Mesendoderm (in vitro differentiated cells): Measurements from ENCODE around the gene SYCE3.

Experiments used
- DNase-seq: peaks from one replicate; pipeline ENCODE4 v3.0.0; 2013
- H2AK5ac ChIP-seq: 2 replicates; pipeline ENCODE4 v1.6.1; 2013; ENCODE audit warnings: low read length, inconsistent platforms
- H2BK120ac ChIP-seq: 2 replicates; pipeline ENCODE4 v1.6.1; 2013; ENCODE audit warnings: low read depth, mild to moderate bottlenecking, low read length, moderate library complexity, mixed read lengths
- H2BK15ac ChIP-seq: replicated peaks from 2 replicates; pipeline ENCODE4 v1.6.1; 2013; ENCODE audit warnings: low read depth, mild to moderate bottlenecking, moderate library complexity
- H2BK5ac ChIP-seq: 2 replicates; pipeline ENCODE4 v1.6.1; 2013; ENCODE audit warnings: low read length, inconsistent platforms
- H3K18ac ChIP-seq: 2 replicates; pipeline ENCODE4 v1.6.1; 2013; ENCODE audit warnings: mild to moderate bottlenecking, low read length, mixed read lengths
- H3K23ac ChIP-seq: one replicate; pipeline ENCODE4 v1.6.1; 2013; ENCODE audit warnings: low read length
- H3K27ac ChIP-seq: 2 replicates; pipeline ENCODE4 v1.5.1; 2013; ENCODE audit warnings: low read depth, mild to moderate bottlenecking, inconsistent platforms, low read length, moderate library complexity
- H3K27me3 ChIP-seq: 2 replicates; pipeline ENCODE4 v1.6.1; 2013; ENCODE audit warnings: low read length, control low read depth, mild to moderate bottlenecking, inconsistent platforms; ENCODE audit not compliant: insufficient read depth, poor library complexity
- H3K36me3 ChIP-seq: 2 replicates; pipeline ENCODE4 v1.6.1; 2013; ENCODE audit warnings: low read length, inconsistent platforms; ENCODE audit not compliant: control insufficient read depth, insufficient read depth
- H3K4ac ChIP-seq: one replicate; pipeline ENCODE4 v1.6.1; 2013; ENCODE audit warnings: low read depth, mild to moderate bottlenecking, low read length, moderate library complexity
- H3K4me1 ChIP-seq: 2 replicates; pipeline ENCODE4 v1.6.1; 2013; ENCODE audit warnings: low read depth, low read length, inconsistent platforms; ENCODE audit not compliant: control insufficient read depth
- H3K4me2 ChIP-seq: 2 replicates; pipeline ENCODE4 v1.6.1; 2013; ENCODE audit warnings: low read length
- H3K4me3 ChIP-seq: 2 replicates; pipeline ENCODE4 v1.5.1; 2013; ENCODE audit warnings: mild to moderate bottlenecking, low read length
- H3K56ac ChIP-seq: one replicate; pipeline ENCODE4 v1.6.1; 2013; ENCODE audit warnings: low read length
- H3K79me1 ChIP-seq: 2 replicates; pipeline ENCODE4 v1.6.1; 2013; ENCODE audit warnings: low read length, inconsistent platforms
- H3K79me2 ChIP-seq: 2 replicates; pipeline ENCODE4 v1.6.1; 2013; ENCODE audit warnings: mild to moderate bottlenecking, low read length; ENCODE audit not compliant: control insufficient read depth, insufficient read depth
- H3K9ac ChIP-seq: 2 replicates; pipeline ENCODE4 v1.6.1; 2013; ENCODE audit warnings: low read length, inconsistent platforms
- H4K5ac ChIP-seq: one replicate; pipeline ENCODE4 v1.6.1; 2013; ENCODE audit warnings: low read length
- H4K8ac ChIP-seq: one replicate; pipeline ENCODE4 v1.6.1; 2013; ENCODE audit warnings: low read depth, mild to moderate bottlenecking, control low read depth, low read length, moderate library complexity
- WGBS: extraction: QIAGEN DNeasy Blood & Tissue Kit; methylation state at CpG from one replicate; pipeline ENCODE4 v1.1.7; 2013; ENCODE audit warnings: low lambda C conversion rate, missing lambda C conversion rate; ENCODE audit not compliant: insufficient coverage; ENCODE audit errors: extremely low coverage; 5-methylcytosine and 5-hydroxymethylcytosine counted together

The SYCE3 gene

DNA sequence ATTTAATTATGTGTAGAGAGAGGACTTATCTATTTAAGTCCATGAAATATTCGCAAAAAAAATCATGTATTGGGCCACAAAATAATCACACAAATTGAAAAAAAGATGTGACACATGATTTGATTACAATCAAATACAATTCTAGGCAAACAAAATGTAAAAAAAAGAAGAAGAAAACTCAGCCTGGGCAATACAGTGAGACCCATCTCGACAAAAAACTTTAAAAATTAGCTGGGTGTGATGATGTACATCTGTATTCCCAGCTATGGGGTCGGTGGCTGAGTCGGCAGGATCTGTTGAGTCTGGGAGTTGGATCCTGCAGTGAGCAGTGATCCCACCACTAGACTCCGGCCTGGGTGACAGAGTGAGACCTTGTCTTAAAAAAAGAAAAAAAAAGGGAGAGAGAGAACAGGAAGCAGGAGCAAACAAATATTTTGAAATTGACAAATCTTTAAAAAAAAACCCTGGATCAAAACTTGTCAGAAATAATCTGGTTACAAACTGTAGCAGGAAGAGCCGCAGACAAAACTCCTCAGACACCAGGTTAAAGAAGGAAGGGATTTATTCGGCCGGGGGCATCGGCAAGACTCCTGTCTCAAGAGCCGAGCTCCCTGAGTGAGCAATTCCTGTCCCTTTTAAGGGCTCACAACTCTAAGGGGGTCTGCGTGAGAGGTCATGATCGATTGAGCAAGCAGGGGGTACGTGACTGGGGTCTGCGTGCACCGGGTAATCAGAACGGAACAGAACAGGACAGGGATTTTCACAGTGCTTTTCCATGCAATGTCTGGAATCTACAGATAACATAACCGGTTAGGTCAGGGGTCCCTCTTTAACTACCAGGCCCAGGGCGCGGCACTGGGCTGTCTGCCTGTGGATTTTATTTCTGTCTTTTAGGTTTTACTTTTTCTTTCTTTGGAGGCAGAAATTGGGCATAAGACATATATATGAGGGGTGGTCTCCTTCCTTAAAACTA is 29.6 kb downstream of the SYCE3 start:
- Histone ChIP-seq H2BK5ac (no peak overlapping the region), H4K8ac (no peak overlapping the region), H3K4me3 (no peak overlapping the region), H3K18ac (no peak overlapping the region), H3K56ac (no peak overlapping the region), H3K27me3 (peaks cover 23% of the 10 kb centered on the region), H3K4ac (no peak overlapping the region), H3K9ac (no peak overlapping the region), H3K4me1 (peaks cover 3% of the 10 kb centered on the region), H3K27ac (no peak overlapping the region), H2BK15ac (no peak overlapping the region), H3K79me2 (no peaks in the 10 kb centered on the region), H3K79me1 (no peaks in the 10 kb centered on the region), H2AK5ac (no peak overlapping the region), H4K5ac (no peak overlapping the region), H3K23ac (no peak overlapping the region), H3K4me2 (no peak overlapping the region), H3K36me3 (no peaks in the 10 kb centered on the region), H2BK120ac (no peak overlapping the region)
- no CpG with 5 or more reads among the region's 19 CpGs for WGBS
- DNase-seq = no peak

DNA sequence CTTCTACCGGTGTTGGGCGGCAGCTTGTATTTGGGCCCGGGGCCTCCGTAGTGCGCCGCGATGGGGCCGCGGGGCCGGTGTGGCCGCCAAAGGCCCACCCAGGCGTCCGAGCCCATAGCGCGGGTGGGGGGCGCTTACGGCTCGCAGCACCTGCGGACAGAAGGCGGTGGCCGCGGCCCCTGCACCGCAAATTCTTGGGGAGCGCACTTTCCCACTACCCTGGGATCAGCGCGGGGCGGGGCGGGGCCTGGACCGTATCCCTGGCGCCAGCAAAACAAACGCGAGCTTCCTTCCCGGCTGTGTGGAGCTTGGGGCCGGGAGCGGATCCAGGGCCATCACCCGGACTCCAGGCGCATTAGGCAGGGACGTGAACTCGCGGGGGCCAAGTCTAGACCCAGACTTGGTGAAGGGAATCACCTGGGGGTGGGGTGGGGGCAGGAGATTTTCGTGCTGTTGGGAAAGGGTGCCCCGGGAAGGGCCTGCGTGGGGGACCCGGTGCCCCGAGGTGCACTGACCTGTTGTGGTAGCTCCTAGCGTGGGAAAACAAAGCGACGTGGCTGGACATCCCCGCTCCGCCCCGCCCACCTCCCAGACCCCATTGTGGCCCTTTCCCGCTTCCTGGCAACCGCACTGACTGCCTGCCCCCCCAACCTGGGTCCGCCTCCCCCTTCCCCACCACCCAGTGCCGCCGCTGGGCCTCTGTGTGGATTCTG is 30.6 kb downstream of the SYCE3 start:
- no peak overlapping the region for H2BK15ac ChIP-seq
- H2BK120ac ChIP-seq = no peak overlapping the region
- no peak overlapping the region for H2AK5ac ChIP-seq
- H3K4me1 ChIP-seq = peaks cover 3% of the 10 kb centered on the region
- H3K27me3 ChIP-seq = peaks cover 23% of the 10 kb centered on the region
- H3K4ac ChIP-seq = no peak overlapping the region
- H3K56ac ChIP-seq = peak overlapping the region; percentile 42
- H3K18ac ChIP-seq = no peak overlapping the region
- no peaks in the 10 kb centered on the region for H3K79me2 ChIP-seq
- peak overlapping the region; percentile 50 for H3K9ac ChIP-seq
- H3K79me1 ChIP-seq = no peaks in the 10 kb centered on the region
- H3K23ac ChIP-seq = no peak overlapping the region
- no peak overlapping the region for H3K4me3 ChIP-seq
- WGBS = no CpG with 5 or more reads among the region's 56 CpGs
- peak overlapping the region; percentile 46 for H3K4me2 ChIP-seq
- H3K36me3 ChIP-seq = no peaks in the 10 kb centered on the region
- no peak overlapping the region for H4K5ac ChIP-seq
- no peak overlapping the region for H4K8ac ChIP-seq
- DNase-seq = peak; percentile 56
- H2BK5ac ChIP-seq = no peak overlapping the region
- H3K27ac ChIP-seq = no peak overlapping the region

DNA sequence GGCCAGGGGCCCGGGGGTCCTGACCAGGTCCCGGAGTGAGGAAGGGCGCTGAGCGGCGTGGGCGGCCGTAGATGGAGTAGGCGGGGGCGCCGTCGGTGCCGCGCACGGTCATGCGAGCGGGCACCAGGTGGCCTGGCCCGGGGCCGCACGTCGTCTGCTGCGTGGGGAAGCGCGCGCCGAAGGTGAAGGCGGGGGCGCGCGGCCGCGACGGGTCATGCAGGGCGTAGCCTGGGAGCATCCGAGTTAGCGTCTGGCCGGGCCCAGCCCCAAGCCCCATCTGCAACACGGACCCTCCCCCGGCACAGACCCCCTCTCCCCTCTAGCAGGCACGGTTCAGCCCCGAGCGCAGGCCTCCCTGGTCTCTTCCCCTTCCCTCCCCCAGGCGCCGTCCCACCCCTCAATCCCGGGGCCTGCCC is 31.2 kb downstream of the SYCE3 start:
- Histone ChIP-seq H3K4me2 (peak overlapping the region; percentile 46), H3K27ac (no peak overlapping the region), H2BK120ac (no peak overlapping the region), H3K23ac (no peak overlapping the region), H2AK5ac (no peak overlapping the region), H4K5ac (no peak overlapping the region), H3K4me1 (peaks cover 3% of the 10 kb centered on the region), H3K79me2 (no peaks in the 10 kb centered on the region), H3K36me3 (no peaks in the 10 kb centered on the region), H3K18ac (no peak overlapping the region), H2BK5ac (no peak overlapping the region), H3K79me1 (no peaks in the 10 kb centered on the region), H3K56ac (peak overlapping the region; percentile 76), H3K4me3 (no peak overlapping the region), H3K4ac (no peak overlapping the region), H4K8ac (no peak overlapping the region), H2BK15ac (no peak overlapping the region), H3K9ac (peak overlapping the region; percentile 50), H3K27me3 (peaks cover 23% of the 10 kb centered on the region)
- DNase-seq = no peak
- WGBS = no CpG with 5 or more reads among the region's 44 CpGs

DNA sequence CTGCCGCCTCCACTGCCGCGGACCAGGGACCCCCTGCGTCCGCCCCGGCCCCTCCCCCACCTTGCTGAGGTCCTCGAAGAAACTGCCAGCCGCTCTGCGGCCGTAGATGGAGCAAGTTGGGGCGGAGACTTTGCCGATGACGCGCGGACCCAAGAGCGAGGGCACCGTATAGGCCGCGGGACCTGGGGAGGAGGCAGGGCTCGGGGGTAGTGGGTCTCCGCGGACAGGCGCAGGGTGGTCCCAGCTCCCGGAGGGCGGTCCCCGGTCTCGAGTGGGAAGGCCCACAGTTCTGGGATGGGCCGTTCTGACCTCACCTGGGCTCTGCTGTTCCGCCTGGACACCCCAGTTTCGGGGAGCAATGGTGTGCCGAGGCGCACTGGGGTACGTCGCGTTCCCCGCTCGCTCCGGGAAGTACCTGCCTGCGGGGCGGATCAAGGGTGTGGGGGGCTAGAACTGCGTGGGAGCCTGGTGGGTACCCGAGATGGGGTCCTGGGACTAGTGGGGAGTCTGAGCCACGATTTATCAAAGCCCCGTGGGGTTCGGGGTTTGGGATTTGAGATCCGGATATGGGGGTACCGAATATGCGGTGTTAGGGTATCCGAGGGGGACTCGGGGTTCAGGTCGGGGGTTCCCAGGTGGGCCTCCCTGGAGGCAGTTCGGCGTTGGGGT is 31.7 kb downstream of the SYCE3 start:
- Histone ChIP-seq H3K79me2 (no peaks in the 10 kb centered on the region), H3K56ac (peak overlapping the region; percentile 76), H4K8ac (no peak overlapping the region), H2BK5ac (no peak overlapping the region), H2BK15ac (no peak overlapping the region), H2BK120ac (no peak overlapping the region), H3K18ac (no peak overlapping the region), H3K9ac (peak overlapping the region; percentile 35), H3K27me3 (peaks cover 23% of the 10 kb centered on the region), H3K4ac (no peak overlapping the region), H2AK5ac (no peak overlapping the region), H3K23ac (no peak overlapping the region), H3K4me2 (peak overlapping the region; percentile 16), H3K79me1 (no peaks in the 10 kb centered on the region), H3K4me3 (no peak overlapping the region), H3K4me1 (peaks cover 3% of the 10 kb centered on the region), H3K27ac (no peak overlapping the region), H4K5ac (no peak overlapping the region), H3K36me3 (no peaks in the 10 kb centered on the region)
- peak; percentile 87 for DNase-seq
- no CpG with 5 or more reads among the region's 53 CpGs for WGBS

DNA sequence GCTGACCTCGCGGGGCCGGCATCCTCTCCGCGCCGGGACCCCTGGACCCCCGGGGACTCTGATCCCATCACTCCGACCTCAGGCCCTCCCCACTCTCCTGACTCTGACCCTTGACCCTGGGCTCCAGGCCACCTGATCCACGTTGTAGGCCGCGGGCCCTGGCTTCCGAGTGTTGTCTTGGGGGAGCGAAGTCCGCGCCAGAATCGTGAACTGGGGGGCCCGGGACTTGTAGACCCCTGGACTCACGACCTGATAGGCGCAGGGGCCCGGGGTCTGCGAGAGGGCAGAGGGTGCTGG is 32.2 kb downstream of the SYCE3 start:
- no peak overlapping the region for H2BK120ac ChIP-seq
- H3K18ac ChIP-seq = no peak overlapping the region
- no peak overlapping the region for H3K27ac ChIP-seq
- H3K56ac ChIP-seq = peak overlapping the region; percentile 50
- no CpG with 5 or more reads among the region's 21 CpGs for WGBS
- H3K4me1 ChIP-seq = peaks cover 3% of the 10 kb centered on the region
- H3K79me1 ChIP-seq = no peaks in the 10 kb centered on the region
- H3K4ac ChIP-seq = no peak overlapping the region
- peaks cover 23% of the 10 kb centered on the region for H3K27me3 ChIP-seq
- H3K4me2 ChIP-seq = peak overlapping the region; percentile 6
- peak overlapping the region; percentile 26 for H3K9ac ChIP-seq
- DNase-seq = no peak
- no peaks in the 10 kb centered on the region for H3K79me2 ChIP-seq
- H4K8ac ChIP-seq = no peak overlapping the region
- H2AK5ac ChIP-seq = no peak overlapping the region
- H3K4me3 ChIP-seq = no peak overlapping the region
- no peak overlapping the region for H2BK5ac ChIP-seq
- no peak overlapping the region for H4K5ac ChIP-seq
- H3K36me3 ChIP-seq = no peaks in the 10 kb centered on the region
- no peak overlapping the region for H2BK15ac ChIP-seq
- H3K23ac ChIP-seq = no peak overlapping the region
